ENCODE data around the gene SPOCD1.

The SPOCD1 gene

GRCh38 chr1:31839662-31840343 is 24.0 kb upstream of the SPOCD1 start:
- TF ChIP-seq, protein P1, sequence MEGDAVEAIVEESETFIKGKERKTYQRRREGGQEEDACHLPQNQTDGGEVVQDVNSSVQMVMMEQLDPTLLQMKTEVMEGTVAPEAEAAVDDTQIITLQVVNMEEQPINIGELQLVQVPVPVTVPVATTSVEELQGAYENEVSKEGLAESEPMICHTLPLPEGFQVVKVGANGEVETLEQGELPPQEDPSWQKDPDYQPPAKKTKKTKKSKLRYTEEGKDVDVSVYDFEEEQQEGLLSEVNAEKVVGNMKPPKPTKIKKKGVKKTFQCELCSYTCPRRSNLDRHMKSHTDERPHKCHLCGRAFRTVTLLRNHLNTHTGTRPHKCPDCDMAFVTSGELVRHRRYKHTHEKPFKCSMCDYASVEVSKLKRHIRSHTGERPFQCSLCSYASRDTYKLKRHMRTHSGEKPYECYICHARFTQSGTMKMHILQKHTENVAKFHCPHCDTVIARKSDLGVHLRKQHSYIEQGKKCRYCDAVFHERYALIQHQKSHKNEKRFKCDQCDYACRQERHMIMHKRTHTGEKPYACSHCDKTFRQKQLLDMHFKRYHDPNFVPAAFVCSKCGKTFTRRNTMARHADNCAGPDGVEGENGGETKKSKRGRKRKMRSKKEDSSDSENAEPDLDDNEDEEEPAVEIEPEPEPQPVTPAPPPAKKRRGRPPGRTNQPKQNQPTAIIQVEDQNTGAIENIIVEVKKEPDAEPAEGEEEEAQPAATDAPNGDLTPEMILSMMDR (IDR thresholded peaks at IDR 0.05; ENCODE audit: insufficient read depth, low read depth, low read length, missing control alignments) = no peak

GRCh38 chr1:31837451-31838158 is 21.8 kb upstream of the SPOCD1 start:
- H3K4me3 ChIP-seq (ENCODE audit: low read length) = no peak overlapping the region
- no peak for DNase-seq (ENCODE audit: low read depth)
- TF ChIP-seq, protein P1 (IDR thresholded peaks at IDR 0.05; ENCODE audit: insufficient read depth, low read depth, low read length, missing control alignments) = no peak

More at GRCh38 chr1:31839662-31840343, 24.0 kb upstream of the SPOCD1 start:
- no peak for DNase-seq (ENCODE audit: low read depth)
- no peak overlapping the region for H3K4me3 ChIP-seq (ENCODE audit: low read length)

- TF ChIP-seq, protein P1 (IDR thresholded peaks at IDR 0.05; ENCODE audit: insufficient read depth, low read depth, low read length, missing control alignments) = no peak
- no peak for DNase-seq (ENCODE audit: low read depth)
- H3K4me3 ChIP-seq (ENCODE audit: low read length) = no peak overlapping the region
Measured at GRCh38 chr1:31836638-31837037, 20.8 kb upstream of the SPOCD1 start.

- no peak for DNase-seq (ENCODE audit: low read depth)
- H3K4me3 ChIP-seq (ENCODE audit: low read length) = no peak overlapping the region
- TF ChIP-seq, protein P1 (IDR thresholded peaks at IDR 0.05; ENCODE audit: insufficient read depth, low read depth, low read length, missing control alignments) = no peak
Measured at GRCh38 chr1:31835415-31835814, 19.6 kb upstream of the SPOCD1 start.

DNA sequence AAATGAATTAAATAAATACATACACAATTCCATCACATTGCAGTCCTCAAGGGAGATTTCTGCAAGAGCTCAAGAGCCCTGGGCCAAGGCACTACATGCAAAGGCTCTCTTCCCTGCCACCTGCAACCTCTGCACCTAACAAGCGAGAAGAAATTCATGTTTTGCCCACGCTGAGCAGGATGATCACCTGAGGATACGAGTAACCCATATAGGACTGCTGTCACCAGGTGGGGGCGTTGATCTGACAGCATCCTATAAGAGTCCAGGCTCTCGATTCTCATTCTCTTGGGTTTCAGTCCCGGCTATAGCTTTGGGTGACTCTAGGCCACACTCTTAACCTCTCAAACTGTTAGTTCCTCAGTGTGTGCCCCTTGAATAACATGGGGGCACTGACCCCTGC is 18.7 kb upstream of the SPOCD1 start:
- TF ChIP-seq, protein P1 (IDR thresholded peaks at IDR 0.05; ENCODE audit: insufficient read depth, low read depth, low read length, missing control alignments) = no peak

GRCh38 chr1:31831397-31832378 is 15.9 kb upstream of the SPOCD1 start:
- peak; percentile 24 for DNase-seq (ENCODE audit: low read depth)
- TF ChIP-seq, protein P1 (IDR thresholded peaks at IDR 0.05; ENCODE audit: insufficient read depth, low read depth, low read length, missing control alignments) = no peak
- no peak overlapping the region for H3K4me3 ChIP-seq (ENCODE audit: low read length)

More for the DNA sequence above, 18.7 kb upstream of the SPOCD1 start:
- H3K4me3 ChIP-seq (ENCODE audit: low read length) = no peak overlapping the region
- DNase-seq (ENCODE audit: low read depth) = no peak

Measured in epithelial cell of esophagus (primary cell).